Right hindlimb (tissue), 1 donor: ENCODE results near the gene ARHGAP1.
A peak's percentile ranks its signal among the peaks of the same experiment; 100 is the strongest.

Experiments
- DNase-seq: peaks from one replicate; pipeline ENCODE4 v3.0.0-alpha.2; 2018

Gene ARHGAP1

DNA sequence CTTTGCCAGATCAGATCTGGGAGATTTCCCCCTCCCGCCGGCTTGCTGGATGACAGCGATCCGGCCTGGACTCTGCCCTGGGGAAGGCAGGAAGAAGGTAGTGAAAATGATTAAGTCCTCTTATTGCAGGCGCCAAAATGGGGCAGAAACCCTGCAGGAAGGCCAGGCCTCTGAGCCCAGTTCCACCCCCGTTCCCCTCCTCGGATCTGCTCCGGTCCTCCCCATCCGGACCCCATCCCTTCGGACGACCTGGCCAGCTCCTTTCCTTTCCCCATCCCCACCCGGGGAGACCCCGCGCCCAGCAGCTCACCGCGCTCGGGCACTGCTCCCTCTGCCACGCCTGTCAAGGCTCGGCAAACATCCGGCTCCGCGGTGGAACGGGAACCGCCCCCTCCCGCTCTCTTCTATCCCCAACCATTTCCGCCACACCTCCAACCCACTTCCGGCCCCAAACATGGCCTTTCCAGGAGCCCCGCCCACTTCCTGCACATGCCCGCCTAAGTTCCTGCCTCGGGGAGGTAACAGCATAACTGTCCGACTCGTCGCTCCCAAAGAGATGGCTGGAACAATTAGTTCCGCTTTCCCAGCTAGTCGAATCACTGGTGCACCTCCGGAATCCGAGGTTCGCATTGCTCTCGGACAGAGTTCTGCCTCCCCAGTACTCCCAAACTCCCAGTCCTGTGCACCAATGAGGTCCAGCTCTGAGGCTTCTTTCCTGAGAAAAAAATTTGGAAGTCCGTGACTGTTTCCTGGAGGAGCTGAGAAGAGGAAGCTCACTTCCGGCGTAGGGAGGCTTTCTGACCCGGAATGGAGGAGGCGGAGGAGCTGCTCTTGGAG lies at the start of gene ARHGAP1, which contains the start of gene ZNF408:
Gene ARHGAP1, minus strand, starts transcription at position 379 of the 837 bp plus-strand sequence. CDS start 4,512 bp downstream, outside the sequence.
Gene ZNF408, plus strand, starts transcription at position 791 of the 837 bp plus-strand sequence. Its CDS starts 17 bp downstream, at position 808.
- DNase-seq: peak; percentile 99

GRCh38 chr11:46747150-46747549 lies 46.7 kb upstream of the ARHGAP1 start:
- no peak for DNase-seq

DNA sequence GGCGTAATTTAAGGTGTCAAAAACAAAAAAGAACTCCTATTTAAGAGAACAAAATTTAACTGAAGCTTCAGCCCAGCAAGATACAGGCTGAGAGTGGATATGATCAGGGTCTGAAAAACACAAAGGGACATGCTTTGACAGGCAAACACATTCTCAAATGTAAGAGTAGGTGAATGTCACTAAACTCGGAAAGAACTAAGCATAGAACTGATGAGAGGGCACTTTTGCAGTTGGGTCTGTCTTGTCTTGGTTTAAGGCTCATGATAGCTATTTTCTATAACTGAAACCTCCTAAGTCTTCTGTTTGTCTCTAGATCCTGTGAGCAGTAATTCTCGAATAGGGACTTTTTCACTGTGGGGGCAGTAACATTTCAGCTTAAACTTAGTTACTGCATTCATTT lies 45.6 kb upstream of the ARHGAP1 start:
- DNase-seq: no peak

DNA sequence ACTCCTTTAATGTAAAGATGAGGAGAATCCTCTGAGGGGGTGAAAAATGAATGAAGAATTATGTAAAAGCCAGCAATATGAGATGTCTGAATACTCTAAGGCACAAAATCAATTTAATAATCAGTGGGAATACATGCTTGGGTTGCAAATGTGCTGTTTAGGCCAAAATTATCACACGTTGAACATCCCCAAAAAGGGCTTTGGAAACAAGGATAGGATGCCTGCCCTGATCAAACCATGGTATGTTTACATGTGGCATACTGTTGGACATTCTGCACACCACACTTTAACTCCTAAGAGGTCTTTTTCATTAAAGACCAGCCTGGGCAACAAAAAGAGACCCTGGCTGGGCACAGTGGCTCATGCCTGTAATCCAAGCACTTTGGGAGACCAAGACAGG lies 44.9 kb upstream of the ARHGAP1 start:
- DNase-seq: no peak

DNA sequence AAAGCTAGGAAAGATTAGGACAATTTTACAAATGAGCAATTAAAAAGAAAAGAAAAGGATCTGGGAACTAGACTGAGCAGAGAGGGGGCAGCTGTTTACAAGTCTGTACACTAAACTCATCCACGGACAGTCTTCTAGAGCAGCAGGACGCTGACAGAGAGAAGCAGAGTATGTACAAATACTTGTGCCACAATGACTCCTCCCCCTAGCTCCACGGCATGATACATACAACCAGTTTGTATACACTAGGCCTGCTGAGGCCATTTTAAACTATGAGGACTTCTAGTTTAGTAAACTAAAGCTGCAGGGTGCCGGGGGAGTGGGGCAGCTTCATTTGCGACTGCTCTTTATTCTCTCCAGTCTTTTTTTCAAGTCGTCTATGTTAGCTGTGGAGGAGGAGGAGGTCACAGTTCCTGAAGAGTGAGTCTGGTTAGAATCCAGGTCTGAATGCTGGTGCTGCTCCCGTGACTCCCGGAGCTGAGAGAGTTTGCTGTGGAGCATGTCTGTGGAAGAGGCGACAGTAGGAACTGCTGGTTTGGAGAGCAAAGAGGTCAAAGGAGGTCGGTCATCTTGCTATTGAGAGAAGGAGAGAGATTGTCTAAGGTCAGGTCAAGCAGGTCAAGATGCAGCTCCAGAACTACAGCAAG lies 43.4 kb upstream of the ARHGAP1 start:
- DNase-seq: no peak

DNA sequence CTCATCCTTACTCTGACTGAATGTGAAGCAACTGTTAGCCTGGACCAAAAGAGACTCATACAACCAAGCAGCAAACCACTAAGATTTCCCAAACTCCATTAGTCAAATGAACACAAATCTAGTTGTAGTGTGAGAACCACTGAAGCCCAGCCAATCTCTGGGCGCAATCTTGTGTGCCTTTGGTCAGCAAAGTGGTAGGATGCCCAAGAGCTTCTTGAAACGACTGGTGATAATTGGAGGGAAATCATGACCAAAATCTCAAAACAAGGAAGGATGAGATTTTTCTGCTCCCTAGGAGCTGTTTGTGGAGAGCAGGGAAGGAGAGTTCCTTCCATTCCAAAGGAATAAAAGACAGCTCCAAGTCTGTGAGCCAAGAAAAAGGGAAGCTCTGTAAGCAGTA lies 42.6 kb upstream of the ARHGAP1 start:
- DNase-seq: no peak

DNA sequence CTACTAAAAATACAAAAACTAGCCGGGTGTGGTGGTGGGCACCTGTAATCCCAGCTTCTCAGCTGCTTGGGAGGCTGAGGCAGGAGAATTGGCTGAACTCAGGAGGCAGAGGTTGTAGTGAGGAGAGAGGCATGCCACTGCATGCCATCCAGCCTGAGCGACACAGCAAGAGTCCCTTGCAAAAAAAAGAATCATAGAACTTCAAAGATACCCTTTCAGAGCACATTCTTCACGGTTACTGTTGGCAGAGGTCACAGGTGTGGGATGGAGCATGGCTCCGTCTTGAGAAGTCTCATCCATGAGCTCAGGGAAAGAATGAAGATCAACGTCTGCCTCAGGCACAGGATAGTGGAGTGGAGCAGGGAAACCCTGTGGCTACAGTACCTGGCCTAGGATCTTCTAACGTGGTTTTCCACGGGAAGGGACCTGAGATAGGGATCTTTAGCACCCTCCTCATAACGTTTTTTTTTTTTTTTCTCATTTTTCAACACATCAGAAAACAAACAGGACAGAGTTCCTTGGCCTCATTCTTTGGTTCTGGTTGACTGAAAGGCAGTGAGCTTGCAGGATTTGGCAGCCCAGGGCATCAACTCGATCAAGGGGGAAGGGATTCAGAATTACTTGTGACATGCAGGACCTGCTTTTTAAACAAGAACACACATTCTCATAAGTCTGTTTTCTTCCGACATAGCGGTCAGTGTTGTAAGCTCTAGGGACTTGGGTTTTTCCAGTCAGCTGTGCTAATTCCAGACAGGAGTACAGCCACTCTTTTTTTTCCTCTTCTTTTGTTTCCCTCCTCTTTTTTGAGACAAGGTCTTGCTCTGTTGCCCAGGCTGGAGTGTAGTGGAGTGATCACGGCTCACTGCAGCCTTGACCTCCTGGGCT lies 41.4 kb upstream of the ARHGAP1 start:
- no peak for DNase-seq

DNA sequence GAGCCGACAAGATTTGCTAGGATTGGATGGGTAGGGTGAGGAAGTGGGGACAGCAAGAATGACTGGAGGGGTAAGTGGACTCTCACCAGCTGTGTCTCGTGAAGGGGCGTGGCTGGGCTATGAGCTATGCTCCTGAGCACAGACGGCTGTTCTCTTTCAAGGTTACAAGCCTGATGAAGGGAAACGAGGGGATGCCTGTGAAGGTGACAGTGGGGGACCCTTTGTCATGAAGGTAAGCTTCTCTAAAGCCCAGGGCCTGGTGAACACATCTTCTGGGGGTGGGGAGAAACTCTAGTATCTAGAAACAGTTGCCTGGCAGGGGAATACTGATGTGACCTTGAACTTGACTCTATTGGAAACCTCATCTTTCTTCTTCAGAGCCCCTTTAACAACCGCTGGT lies 38.5 kb upstream of the ARHGAP1 start:
- DNase-seq: no peak

DNA sequence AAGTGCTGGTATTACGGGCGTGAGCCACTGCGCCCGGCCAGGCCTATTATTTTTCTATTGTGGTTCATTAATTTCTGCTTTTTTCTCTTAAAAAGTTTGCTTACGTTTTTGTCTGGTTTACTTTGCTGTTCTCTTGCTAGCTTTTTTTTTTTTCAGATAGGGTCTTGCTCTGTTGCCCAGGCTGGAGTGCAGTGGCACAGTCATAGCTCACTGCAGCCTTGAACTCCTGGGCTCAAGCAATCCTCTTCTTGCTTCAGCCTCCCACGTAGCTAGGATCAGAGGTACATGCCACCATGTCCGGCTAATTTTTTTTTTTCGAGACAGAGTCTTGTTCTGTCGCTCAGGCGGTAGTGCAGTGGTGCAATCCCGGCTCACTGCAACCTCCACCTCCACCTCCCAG lies 37.3 kb upstream of the ARHGAP1 start:
- DNase-seq: no peak

DNA sequence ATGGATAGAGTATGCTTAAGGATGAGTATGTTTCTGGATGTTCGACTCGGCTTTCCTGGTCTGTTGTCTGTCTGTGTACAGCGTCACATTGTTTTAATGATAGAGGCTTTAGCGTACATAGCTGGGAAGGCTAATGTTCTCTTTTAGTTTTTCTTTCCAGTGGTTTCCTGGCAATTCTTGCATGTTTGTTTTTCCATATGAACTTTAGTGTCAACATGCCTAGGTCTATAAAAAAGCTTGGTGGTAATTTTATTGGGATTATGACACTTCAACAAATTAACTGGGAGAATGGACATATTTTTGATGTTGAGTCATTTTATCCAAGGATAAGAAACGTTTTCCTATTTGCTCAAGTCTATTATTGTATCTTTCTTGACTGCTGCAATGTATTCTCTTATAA lies 36.2 kb upstream of the ARHGAP1 start:
- DNase-seq: no peak

DNA sequence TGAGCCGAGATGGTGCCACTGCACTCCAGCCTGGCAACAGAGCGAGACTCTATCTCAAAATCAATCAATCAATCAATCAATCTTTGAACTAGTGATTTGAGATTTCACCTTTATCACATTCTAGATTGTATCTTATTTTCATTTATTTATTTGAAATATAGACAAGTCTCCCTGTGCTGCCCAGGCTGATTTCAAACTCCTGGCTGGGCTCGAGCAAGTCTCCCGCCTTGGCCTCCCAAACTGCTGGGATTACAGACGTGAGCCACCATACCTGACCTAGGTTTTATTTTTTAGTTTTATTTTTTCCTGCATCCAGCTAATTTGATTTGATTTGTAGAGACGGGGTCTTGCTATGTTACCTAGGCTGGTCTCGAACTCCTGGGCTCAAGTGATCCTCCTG lies 35.7 kb upstream of the ARHGAP1 start:
- no peak for DNase-seq

- DNase-seq: no peak
These were observed 32.8 kb upstream of the ARHGAP1 start for GRCh38 chr11:46733234-46733633.

GRCh38 chr11:46731545-46731944 lies 31.1 kb upstream of the ARHGAP1 start:
- no peak for DNase-seq

DNA sequence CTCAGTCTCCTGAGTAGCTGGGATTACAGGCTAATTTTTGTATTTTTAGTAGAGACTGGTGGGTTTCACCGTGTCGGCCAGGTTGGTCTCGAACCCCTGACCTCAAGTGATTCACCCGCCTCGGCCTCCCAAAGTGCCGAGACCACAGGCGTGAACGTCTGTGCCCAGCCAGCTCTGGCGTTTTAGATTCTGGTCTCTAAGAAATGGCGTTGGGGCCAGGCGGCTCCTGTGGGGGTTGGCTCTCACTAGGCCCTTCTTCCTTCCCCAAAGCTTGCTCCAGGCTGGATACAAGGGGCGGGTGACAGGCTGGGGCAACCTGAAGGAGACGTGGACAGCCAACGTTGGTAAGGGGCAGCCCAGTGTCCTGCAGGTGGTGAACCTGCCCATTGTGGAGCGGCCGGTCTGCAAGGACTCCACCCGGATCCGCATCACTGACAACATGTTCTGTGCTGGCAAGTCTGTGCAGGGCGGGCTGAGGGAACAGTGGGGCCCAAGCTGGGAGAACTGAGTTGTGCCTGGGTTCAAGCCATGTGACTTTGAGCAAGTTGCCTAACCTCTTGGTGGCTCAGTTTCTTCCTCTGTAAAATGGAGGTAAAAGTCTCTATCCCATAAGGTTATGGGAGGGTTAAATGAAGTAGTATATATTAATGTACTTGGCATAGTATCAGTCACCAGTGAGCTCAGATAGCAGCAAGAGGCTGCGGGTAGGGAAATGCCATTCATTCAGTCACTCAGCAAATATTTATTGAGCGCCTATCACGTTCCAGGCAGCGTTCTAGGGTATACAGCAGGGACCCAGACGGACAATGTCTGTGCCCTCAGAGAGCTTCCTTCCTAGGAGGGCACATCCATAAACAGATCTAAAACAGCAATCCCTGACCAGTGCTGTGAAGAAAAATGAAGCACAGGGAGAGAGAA lies 28.9 kb upstream of the ARHGAP1 start:
- DNase-seq: no peak

- no peak for DNase-seq
These were observed 28.2 kb upstream of the ARHGAP1 start for GRCh38 chr11:46728659-46729040.

GRCh38 chr11:46727952-46728658 lies 27.7 kb upstream of the ARHGAP1 start:
- no peak for DNase-seq

DNA sequence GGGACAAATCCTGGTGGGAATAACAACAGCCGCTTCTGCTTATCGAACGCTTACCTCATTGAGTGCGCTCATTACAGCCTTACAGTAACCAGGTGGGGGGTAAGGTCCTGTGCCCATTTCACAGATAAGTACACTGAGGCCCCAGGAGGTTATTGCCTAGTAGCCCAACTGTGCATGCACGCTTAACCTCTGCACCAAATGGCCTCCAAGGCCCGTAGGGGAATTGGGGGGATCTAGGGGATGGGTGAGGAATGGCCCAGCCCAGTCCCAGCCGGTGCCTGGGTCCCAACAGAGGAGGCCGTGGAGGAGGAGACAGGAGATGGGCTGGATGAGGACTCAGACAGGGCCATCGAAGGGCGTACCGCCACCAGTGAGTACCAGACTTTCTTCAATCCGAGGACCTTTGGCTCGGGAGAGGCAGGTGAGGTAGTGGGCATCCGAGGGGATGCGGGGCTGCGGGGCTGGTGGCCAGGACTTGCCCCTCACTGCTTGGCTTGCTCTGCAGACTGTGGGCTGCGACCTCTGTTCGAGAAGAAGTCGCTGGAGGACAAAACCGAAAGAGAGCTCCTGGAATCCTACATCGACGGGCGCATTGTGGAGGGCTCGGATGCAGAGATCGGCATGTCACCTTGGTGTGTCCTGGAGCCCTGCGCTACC lies 25.9 kb upstream of the ARHGAP1 start:
- no peak for DNase-seq

GRCh38 chr11:46725338-46726205 lies 25.2 kb upstream of the ARHGAP1 start:
- no peak for DNase-seq

- DNase-seq: no peak
These were observed 23.7 kb upstream of the ARHGAP1 start for GRCh38 chr11:46724088-46724487.

DNA sequence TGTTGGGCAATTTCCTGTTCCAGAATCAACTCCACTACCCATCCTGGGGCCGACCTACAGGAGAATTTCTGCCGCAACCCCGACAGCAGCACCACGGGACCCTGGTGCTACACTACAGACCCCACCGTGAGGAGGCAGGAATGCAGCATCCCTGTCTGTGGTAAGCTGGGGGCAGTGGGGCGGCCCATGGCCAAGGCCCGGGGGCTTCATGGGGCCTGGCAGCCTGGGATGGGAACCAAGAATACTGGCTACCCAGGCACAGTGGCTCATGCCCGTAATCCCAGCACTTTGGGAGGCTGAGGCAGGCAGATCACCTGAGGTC lies 22.9 kb upstream of the ARHGAP1 start:
- no peak for DNase-seq
